Coronary artery (tissue), 2 donors: ENCODE measurements around the gene CCDC194.

Experiments
- DNase-seq: peaks from one replicate; pipeline ENCODE4 v3.0.0-alpha.2; 2017; ENCODE audit warnings: low spot score
- H3K27ac ChIP-seq, 2 donors: fragments of 200-600 bp; sonication (generic); one replicate each; pipeline ENCODE4 v1.5.1; 2016 to 2019
- H3K4me3 ChIP-seq: fragments of 200-600 bp; sonication (generic); 2 replicates; pipeline ENCODE4 v1.5.1; 2016; ENCODE audit warnings: mild to moderate bottlenecking, moderate library complexity
- TF ChIP-seq, protein P1 (sequence below): fragments of 200-600 bp; sonication (generic); IDR thresholded peaks from one replicate; pipeline ENCODE4 v1.5.1; 2019; ENCODE audit warnings: antibody characterized with exemption

The CCDC194 gene

GRCh38 chr19:17398902-17399527 lies 5.0 kb upstream of the CCDC194 start:
- Histone ChIP-seq H3K27ac (no peak overlapping the region), H3K4me3 (no peak overlapping the region)
- TF ChIP-seq, protein P1, sequence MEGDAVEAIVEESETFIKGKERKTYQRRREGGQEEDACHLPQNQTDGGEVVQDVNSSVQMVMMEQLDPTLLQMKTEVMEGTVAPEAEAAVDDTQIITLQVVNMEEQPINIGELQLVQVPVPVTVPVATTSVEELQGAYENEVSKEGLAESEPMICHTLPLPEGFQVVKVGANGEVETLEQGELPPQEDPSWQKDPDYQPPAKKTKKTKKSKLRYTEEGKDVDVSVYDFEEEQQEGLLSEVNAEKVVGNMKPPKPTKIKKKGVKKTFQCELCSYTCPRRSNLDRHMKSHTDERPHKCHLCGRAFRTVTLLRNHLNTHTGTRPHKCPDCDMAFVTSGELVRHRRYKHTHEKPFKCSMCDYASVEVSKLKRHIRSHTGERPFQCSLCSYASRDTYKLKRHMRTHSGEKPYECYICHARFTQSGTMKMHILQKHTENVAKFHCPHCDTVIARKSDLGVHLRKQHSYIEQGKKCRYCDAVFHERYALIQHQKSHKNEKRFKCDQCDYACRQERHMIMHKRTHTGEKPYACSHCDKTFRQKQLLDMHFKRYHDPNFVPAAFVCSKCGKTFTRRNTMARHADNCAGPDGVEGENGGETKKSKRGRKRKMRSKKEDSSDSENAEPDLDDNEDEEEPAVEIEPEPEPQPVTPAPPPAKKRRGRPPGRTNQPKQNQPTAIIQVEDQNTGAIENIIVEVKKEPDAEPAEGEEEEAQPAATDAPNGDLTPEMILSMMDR = no peak
- DNase-seq = no peak

GRCh38 chr19:17394891-17395415 lies 957 bp upstream of the CCDC194 start:
- Histone ChIP-seq H3K27ac (no peak overlapping the region), H3K4me3 (no peak overlapping the region)
- TF ChIP-seq, protein P1 = no peak
- no peak for DNase-seq

DNA sequence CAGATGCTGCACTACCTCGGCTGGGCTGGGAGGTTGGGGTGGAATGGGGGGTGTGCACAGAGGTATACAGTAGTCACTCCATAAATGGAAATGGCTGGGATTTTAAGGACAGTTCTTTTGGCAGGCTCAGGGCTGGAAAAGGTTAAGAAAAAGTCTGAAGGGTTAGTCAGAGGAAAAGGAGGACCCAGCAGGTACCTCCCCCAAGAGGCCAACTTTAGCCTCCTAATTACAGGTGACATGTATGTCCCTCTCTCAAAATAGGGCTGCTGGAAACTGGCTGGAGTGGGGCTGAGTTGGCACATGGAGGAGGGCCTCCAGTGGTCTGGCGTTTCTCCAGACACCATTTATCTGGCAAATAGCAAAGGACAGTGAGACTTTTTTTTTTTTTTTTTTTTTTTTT lies 994 bp downstream of the CCDC194 start:
- H3K27ac ChIP-seq = no peak overlapping the region
- no peak overlapping the region for H3K4me3 ChIP-seq
- no peak for DNase-seq
- TF ChIP-seq, protein P1 = no peak

DNA sequence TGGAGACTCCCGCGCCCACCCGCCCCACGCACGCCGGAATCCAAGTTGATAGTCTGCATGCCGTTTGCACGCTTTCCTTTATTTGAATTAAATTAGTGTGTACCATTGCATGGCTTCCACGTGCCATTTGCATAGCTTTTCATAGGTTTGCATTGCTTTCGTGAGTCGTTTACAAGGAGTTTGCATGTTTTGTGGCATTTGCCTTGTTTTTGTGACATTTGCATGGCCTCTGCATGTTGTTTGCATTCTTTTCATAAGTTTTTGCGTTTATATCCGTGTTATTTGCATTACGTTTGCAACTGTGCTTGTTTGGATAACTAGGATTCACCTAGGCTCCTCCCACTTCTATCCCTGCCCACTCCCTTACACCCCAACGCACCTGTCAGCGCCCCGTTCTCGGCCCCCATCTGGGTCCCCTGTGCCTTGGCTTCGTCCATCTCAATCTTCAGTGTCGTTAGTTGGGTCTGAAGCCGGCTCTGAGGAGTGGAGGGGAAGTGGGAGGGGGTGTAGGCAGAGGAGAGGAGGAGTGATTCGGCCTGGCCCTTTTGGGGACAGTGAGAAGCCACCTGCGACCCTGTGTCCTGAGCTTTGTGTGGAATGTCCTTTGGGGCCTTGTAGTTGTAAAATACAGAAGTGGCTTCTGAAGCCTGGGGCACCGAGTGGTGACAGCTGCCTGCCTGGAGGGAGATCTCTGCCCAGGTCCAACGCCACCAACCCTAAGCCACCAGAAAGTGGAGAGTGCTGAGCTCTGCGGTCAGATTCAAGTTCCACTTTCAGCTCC lies 2.4 kb downstream of the CCDC194 start:
- Histone ChIP-seq H3K27ac (no peak overlapping the region), H3K4me3 (peak overlapping the region; percentile 72)
- no peak for DNase-seq
- TF ChIP-seq, protein P1 = no peak

- Histone ChIP-seq H3K27ac (peak overlapping the region in 1 of 2 donors; percentile 19), H3K4me3 (peak overlapping the region; percentile 72)
- DNase-seq = peak; percentile 93
- TF ChIP-seq, protein P1 = peak; percentile 81
These were observed 3.2 kb downstream of the CCDC194 start for GRCh38 chr19:17390665-17391370.

- DNase-seq = no peak
These were observed 3.9 kb downstream of the CCDC194 start for GRCh38 chr19:17389957-17390664.

More at GRCh38 chr19:17389957-17390664, 3.9 kb downstream of the CCDC194 start:
- TF ChIP-seq, protein P1 = no peak
- H3K4me3 ChIP-seq = peak overlapping the region; percentile 72
- no peak overlapping the region for H3K27ac ChIP-seq
